Superior temporal gyrus (tissue), 1 donor: ENCODE results near the gene BABAM2.
A peak's percentile ranks its signal among the peaks of the same experiment; 100 is the strongest.

Experiments used
- DNase-seq: peaks from one replicate; pipeline ENCODE4 v3.0.0-alpha.2; 2016; ENCODE audit errors: extremely low spot score

Gene BABAM2

GRCh38 chr2:27911458-27912210, 21.1 kb downstream of the BABAM2 start:
- no peak for DNase-seq

GRCh38 chr2:27912512-27912911, 22.0 kb downstream of the BABAM2 start:
- DNase-seq, result no peak

GRCh38 chr2:27914041-27914804, 23.7 kb downstream of the BABAM2 start:
- DNase-seq, result no peak

GRCh38 chr2:27914805-27915175, 24.3 kb downstream of the BABAM2 start:
- no peak for DNase-seq

- peak; percentile 57 for DNase-seq
Observed at GRCh38 chr2:27915191-27915590, 24.7 kb downstream of the BABAM2 start.

GRCh38 chr2:27915874-27916273, 25.3 kb downstream of the BABAM2 start:
- no peak for DNase-seq

- no peak for DNase-seq
Observed at GRCh38 chr2:27916293-27916995, 25.9 kb downstream of the BABAM2 start.

- DNase-seq, result no peak
Observed at GRCh38 chr2:27920148-27920885, 29.8 kb downstream of the BABAM2 start.

- no peak for DNase-seq
Observed at GRCh38 chr2:27921424-27921823, 30.9 kb downstream of the BABAM2 start.

GRCh38 chr2:27921880-27922547, 31.5 kb downstream of the BABAM2 start:
- no peak for DNase-seq

- no peak for DNase-seq
Observed at GRCh38 chr2:27922842-27923241, 32.3 kb downstream of the BABAM2 start.

- DNase-seq, result no peak
Observed at GRCh38 chr2:27925766-27926472, 35.4 kb downstream of the BABAM2 start.

- DNase-seq, result no peak
Observed at GRCh38 chr2:27929916-27930486, 39.5 kb downstream of the BABAM2 start.

- DNase-seq, result no peak
Observed at GRCh38 chr2:27931361-27931950, 40.9 kb downstream of the BABAM2 start.

GRCh38 chr2:27932396-27932795, 41.9 kb downstream of the BABAM2 start:
- no peak for DNase-seq

- DNase-seq, result no peak
Observed at GRCh38 chr2:27935026-27935425, 44.5 kb downstream of the BABAM2 start.

GRCh38 chr2:27940090-27940671, 49.7 kb downstream of the BABAM2 start:
- DNase-seq, result no peak

- no peak for DNase-seq
Observed at GRCh38 chr2:27940982-27941381, 50.5 kb downstream of the BABAM2 start.
